IPS-20b (cell line): ENCODE results near the gene ALAS2.
"Not testable (repeated sequence)": the region's sequence is repeated elsewhere in the genome, so short reads cannot be mapped to it uniquely, and the experiment has no call there.

ENCODE experiments used
- H3K27ac ChIP-seq: one replicate; pipeline ENCODE4 v1.5.1; 2013; ENCODE audit warnings: low read length
- H3K27me3 ChIP-seq: 2 replicates; pipeline ENCODE4 v1.6.1; 2013; ENCODE audit warnings: mild to moderate bottlenecking, low read length, inconsistent platforms; ENCODE audit not compliant: insufficient read depth
- H3K36me3 ChIP-seq: 2 replicates; pipeline ENCODE4 v1.6.1; 2013; ENCODE audit warnings: low read depth, mild to moderate bottlenecking, inconsistent platforms, low read length, moderate library complexity; ENCODE audit not compliant: insufficient read depth
- H3K4me1 ChIP-seq: 2 replicates; pipeline ENCODE4 v1.6.1; 2013; ENCODE audit warnings: mild to moderate bottlenecking, control low read depth, inconsistent platforms, low read length, moderate library complexity; ENCODE audit not compliant: insufficient read depth
- H3K4me3 ChIP-seq: 2 replicates; pipeline ENCODE4 v1.5.1; 2013; ENCODE audit warnings: mild to moderate bottlenecking, low read length, inconsistent platforms
- H3K9ac ChIP-seq: 2 replicates; pipeline ENCODE4 v1.6.1; 2013; ENCODE audit warnings: low read depth, mild to moderate bottlenecking, inconsistent platforms, low read length, moderate library complexity
- H3K9me3 ChIP-seq: 2 replicates; pipeline ENCODE4 v1.6.1; 2013; ENCODE audit warnings: mild to moderate bottlenecking, low read depth, low read length, inconsistent platforms; ENCODE audit not compliant: insufficient read depth

The ALAS2 gene, protein sequence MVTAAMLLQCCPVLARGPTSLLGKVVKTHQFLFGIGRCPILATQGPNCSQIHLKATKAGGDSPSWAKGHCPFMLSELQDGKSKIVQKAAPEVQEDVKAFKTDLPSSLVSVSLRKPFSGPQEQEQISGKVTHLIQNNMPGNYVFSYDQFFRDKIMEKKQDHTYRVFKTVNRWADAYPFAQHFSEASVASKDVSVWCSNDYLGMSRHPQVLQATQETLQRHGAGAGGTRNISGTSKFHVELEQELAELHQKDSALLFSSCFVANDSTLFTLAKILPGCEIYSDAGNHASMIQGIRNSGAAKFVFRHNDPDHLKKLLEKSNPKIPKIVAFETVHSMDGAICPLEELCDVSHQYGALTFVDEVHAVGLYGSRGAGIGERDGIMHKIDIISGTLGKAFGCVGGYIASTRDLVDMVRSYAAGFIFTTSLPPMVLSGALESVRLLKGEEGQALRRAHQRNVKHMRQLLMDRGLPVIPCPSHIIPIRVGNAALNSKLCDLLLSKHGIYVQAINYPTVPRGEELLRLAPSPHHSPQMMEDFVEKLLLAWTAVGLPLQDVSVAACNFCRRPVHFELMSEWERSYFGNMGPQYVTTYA

DNA sequence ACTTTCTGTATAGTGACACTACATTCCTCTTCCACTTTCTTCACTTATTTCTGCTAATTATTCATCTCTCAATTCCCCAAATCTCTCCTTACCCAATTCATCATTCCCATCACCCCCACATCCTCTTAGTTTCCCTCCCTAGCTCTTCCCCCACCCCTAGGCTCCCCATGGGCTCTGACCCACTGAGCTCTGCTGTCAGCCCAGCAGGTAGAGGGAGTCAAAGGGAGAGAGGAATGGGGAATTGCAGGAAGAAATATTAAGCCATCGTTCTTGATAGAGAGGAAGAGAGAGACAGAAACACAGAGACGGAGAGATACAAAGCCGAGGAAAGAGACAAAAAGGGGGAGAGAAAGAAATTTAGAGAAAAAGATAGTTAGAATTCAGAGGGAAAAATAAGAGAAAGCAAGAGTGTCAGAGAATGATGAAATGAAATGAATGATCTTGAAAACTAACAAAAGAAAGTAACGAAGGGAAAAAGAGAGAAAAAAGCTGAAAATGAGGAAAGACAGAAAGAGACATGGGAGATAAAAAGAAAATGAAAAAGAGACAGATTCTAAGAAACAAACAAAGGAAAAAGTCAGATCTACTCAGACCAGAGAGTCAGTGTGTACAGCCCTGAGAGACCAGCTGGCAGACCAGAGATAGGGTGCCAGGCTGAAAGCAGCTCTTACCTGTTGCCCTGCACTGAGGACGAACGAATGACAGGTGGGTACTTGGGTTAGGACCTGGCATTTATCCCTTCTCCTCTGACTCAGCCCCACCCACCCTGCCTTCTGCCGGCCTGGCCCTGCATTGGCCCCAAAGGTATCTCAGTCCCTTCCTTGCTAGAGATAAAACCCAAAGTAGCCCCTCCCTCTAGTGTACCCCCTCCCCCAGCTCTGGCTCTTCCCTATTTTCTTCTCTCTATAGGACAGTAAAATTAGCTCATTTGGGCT is at the start of gene ALAS2:
Gene ALAS2, minus strand, starts transcription at position 707 of the 935 bp plus-strand sequence. CDS start 4,977 bp downstream, outside the sequence.
- H3K9ac ChIP-seq = no peak within 1 kb of the TSS
- H3K4me1 ChIP-seq = no peaks in the 10 kb centered on the region
- H3K36me3 ChIP-seq = no peaks in the 10 kb centered on the region
- no peaks in the 10 kb centered on the region; the same call in 1 of the 2 replicates for H3K9me3 ChIP-seq
- H3K27ac ChIP-seq = no peak within 1 kb of the TSS
- H3K4me3 ChIP-seq = no peak within 1 kb of the TSS
- no peaks in the 10 kb centered on the region for H3K27me3 ChIP-seq

GRCh38 chrX:55074851-55075467 is 44.2 kb upstream of the ALAS2 start, which contains the start of gene PAGE2B:
Gene PAGE2B (plus strand): TSS chrX:55075030. CDS start chrX:55076042, 1,012 bp downstream.
- Histone ChIP-seq H3K27me3 (no peaks in the 10 kb centered on the region), H3K4me1 (no peaks in the 10 kb centered on the region), H3K4me3 (no peak within 1 kb of the TSS), H3K9ac (no peak within 1 kb of the TSS), H3K36me3 (no peaks in the 10 kb centered on the region), H3K27ac (no peak within 1 kb of the TSS), H3K9me3 (no peaks in the 10 kb centered on the region)

DNA sequence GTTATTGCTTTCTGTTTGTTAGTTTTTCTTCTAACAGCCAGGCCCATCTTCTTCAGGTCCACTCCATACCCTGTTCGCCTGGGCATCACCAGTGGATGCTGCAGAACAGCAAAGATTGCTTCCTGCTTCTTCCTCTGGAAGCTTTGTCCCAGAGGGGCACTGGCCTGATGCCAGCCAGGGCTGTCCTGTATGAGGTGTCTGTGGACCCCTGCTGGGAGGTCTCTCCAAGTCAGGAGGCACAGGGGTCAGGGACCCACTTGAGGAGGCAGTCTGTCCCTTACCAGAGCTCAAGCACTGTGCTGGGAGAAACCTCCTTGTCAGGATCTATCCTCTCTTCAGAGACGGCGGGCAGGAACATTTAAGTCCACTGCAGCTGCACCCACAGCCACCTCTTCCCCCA is 41.5 kb upstream of the ALAS2 start:
- Histone ChIP-seq H3K4me1 (no peaks in the 10 kb centered on the region), H3K36me3 (no peaks in the 10 kb centered on the region), H3K9ac (no peak overlapping the region), H3K9me3 (no peaks in the 10 kb centered on the region), H3K27ac (no peak overlapping the region), H3K4me3 (no peak overlapping the region), H3K27me3 (no peaks in the 10 kb centered on the region)

GRCh38 chrX:55067180-55067579 is 36.4 kb upstream of the ALAS2 start:
- not testable (repeated sequence) for H3K4me1 ChIP-seq, H3K4me3 ChIP-seq, H3K9me3 ChIP-seq, H3K27me3 ChIP-seq, H3K27ac ChIP-seq, H3K36me3 ChIP-seq, H3K9ac ChIP-seq

DNA sequence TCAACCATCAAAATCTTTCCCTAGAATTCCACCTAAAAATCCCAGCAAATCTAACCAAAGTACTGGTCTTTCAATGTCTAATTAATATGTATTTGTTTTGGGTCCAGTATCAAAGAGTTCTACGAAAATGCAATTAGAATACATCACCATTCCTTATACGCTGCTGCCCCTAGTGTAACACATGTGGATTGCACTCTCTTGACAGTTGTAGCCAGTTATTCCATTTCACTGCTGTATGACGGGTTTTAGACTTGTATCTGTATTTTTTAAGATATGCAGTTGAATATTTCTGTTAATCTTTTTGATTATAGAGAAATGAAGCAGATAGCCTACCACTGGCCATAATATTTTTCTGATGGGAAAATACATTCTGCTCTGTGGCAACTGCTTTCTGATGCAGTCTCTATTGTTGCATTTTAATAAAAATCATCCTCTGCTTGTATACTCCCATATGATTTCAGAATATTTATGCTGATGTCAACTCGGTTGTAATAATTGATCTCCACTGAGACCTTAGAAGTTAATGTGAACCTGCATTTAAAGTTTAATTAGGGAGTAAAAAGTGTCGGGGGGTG is 27.0 kb upstream of the ALAS2 start:
- no peaks in the 10 kb centered on the region for H3K36me3 ChIP-seq

DNA sequence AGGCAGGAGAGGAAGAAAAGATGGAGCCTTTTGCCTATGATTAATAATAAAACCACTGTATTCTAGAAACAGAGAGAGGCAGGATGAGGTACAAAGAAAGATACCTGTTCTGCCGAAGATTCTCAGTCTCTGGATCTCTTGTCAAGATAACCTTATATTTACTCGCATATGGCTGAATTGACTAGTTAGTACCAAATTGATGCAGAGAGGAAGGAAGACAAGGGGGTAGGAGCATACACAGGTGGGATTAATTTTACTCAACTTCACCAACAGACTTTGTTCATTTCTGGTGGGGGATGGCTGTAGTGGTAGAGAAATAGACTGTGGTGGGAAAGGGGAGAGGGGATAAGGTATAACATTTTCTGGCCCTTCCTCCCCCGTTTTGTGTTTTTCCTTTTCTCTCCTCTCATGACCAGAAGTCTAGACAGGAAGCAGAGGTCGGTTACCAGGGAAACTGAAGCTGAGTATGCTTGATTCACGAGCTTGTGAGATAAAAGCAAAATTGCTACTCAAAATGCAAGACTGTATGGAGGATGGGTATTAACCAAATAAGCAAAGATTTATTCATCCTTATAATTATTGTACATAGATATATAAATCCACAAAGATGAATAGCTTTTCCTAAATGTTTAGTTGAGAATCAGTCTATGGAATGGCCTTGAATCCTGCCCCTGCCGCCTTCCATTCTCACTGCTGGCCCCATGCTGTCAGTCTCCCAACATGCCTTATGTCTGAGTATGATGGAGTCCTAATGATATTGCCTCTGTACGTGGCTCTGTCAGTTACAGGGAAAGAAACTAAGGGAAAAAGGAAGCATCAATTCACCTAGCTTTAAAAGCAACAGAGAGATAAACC is 26.3 kb upstream of the ALAS2 start:
- Histone ChIP-seq H3K4me1 (no peaks in the 10 kb centered on the region), H3K9me3 (no peaks in the 10 kb centered on the region; the same call in 1 of the 2 replicates), H3K9ac (no peak overlapping the region), H3K27ac (no peak overlapping the region), H3K36me3 (no peaks in the 10 kb centered on the region), H3K4me3 (no peak overlapping the region), H3K27me3 (no peaks in the 10 kb centered on the region)

More for the DNA sequence above, 27.0 kb upstream of the ALAS2 start:
- no peaks in the 10 kb centered on the region for H3K4me1 ChIP-seq
- H3K27me3 ChIP-seq = no peaks in the 10 kb centered on the region
- no peak overlapping the region for H3K9ac ChIP-seq
- H3K4me3 ChIP-seq = no peak overlapping the region
- no peak overlapping the region for H3K27ac ChIP-seq
- H3K9me3 ChIP-seq = no peaks in the 10 kb centered on the region; the same call in 1 of the 2 replicates

DNA sequence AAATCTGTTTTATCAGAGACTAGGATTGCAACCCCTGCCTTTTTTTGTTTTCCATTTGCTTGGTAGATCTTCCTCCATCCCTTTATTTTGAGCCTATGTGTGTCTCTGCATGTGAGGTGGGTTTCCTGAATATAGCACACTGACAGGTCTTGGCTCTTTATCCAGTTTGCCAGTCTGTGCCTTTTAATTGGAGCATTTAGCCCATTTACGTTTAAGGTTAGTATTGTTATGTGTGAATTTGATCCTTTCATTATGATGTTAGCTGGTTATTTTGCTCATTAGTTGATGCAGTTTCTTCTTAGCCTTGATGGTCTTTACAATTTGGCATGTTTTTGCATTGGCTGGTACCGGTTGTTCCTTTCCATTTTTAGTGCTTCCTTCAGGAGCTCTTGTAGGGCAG is 19.8 kb upstream of the ALAS2 start:
- H3K27ac ChIP-seq, H3K9me3 ChIP-seq, H3K4me3 ChIP-seq, H3K4me1 ChIP-seq, H3K36me3 ChIP-seq, H3K9ac ChIP-seq, H3K27me3 ChIP-seq: not testable (repeated sequence)

DNA sequence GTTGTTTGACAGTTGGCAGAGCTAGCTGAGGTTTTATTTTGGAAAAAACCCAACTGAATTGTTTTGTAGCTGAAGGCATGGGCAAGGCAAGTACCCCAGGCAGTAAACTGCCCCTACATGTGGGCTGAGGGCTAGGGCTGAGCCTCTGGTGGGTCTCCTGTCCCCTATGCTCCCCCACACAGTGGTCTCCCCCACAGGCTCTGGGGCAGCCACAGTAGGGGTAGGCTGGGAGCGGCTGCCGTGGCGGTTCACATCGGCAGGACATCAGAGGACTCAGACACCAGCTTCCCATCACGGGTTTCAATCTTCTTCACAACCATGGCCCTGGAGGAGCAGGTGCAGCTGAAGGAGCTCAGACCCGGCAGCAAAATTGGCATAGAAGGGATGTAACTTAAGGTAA is 10.7 kb upstream of the ALAS2 start:
- H3K9ac ChIP-seq = no peak overlapping the region
- no peak overlapping the region for H3K4me3 ChIP-seq
- H3K36me3 ChIP-seq = no peaks in the 10 kb centered on the region
- no peaks in the 10 kb centered on the region for H3K4me1 ChIP-seq
- no peak overlapping the region for H3K27ac ChIP-seq
- no peaks in the 10 kb centered on the region for H3K27me3 ChIP-seq
- no peaks in the 10 kb centered on the region for H3K9me3 ChIP-seq

DNA sequence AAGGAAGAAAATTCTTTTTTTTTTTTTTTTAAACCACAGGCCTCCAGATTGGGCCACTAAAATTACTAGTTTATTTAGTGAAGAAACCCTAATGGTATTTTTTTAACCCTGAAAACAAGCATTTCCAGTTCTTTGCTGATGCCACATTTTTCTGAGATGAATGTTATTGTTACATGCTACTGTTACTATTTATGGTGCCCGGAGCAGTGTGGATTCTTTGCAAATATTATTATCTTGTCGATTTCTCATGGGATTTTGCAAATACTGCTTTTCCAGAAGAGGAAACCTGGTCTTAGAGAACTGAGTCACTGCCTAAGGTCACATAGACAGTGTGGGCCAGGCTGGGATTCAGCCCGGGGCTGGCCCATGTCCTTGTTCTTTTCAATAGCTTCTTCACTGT is 8.7 kb upstream of the ALAS2 start:
- Histone ChIP-seq H3K4me1 (no peaks in the 10 kb centered on the region), H3K36me3 (no peaks in the 10 kb centered on the region), H3K4me3 (no peak overlapping the region), H3K27me3 (no peaks in the 10 kb centered on the region), H3K9me3 (no peaks in the 10 kb centered on the region; the same call in 1 of the 2 replicates), H3K9ac (no peak overlapping the region), H3K27ac (no peak overlapping the region)

- Histone ChIP-seq H3K36me3 (no peaks in the 10 kb centered on the region), H3K9ac (no peak overlapping the region), H3K27me3 (no peaks in the 10 kb centered on the region), H3K9me3 (no peaks in the 10 kb centered on the region; the same call in 1 of the 2 replicates), H3K27ac (no peak overlapping the region), H3K4me1 (no peaks in the 10 kb centered on the region), H3K4me3 (no peak overlapping the region)
Measured at GRCh38 chrX:55033429-55033828, 2.7 kb upstream of the ALAS2 start.
